Right lobe of liver (tissue), 4 donors: ENCODE results near the gene DRD1.

Source experiments
- POLR2A ChIP-seq: fragments of 450-650 bp; IDR thresholded peaks from one replicate; pipeline ENCODE4 v1.6.1; 2017; ENCODE audit warnings: antibody characterized with exemption, mild to moderate bottlenecking
- TF ChIP-seq, protein P1 (sequence below), 4 donors: fragments of 200-600 bp in 3 of 4; fragments of 450-650 bp in 1 of 4; IDR thresholded peaks; one replicate each; pipeline versions ENCODE4 v1.5.1 to v1.8.0; 2016 to 2022; ENCODE audit warnings: antibody characterized with exemption in 4 of 4, mild to moderate bottlenecking in 2 of 4
- donor health status: DM: no; HTN: no; CAD: no.
- donor health status: DM: no; HTN: no; CAD: no.
- donor health status: DM: no; HTN: yes; CAD: no.

- TF ChIP-seq, protein P1, sequence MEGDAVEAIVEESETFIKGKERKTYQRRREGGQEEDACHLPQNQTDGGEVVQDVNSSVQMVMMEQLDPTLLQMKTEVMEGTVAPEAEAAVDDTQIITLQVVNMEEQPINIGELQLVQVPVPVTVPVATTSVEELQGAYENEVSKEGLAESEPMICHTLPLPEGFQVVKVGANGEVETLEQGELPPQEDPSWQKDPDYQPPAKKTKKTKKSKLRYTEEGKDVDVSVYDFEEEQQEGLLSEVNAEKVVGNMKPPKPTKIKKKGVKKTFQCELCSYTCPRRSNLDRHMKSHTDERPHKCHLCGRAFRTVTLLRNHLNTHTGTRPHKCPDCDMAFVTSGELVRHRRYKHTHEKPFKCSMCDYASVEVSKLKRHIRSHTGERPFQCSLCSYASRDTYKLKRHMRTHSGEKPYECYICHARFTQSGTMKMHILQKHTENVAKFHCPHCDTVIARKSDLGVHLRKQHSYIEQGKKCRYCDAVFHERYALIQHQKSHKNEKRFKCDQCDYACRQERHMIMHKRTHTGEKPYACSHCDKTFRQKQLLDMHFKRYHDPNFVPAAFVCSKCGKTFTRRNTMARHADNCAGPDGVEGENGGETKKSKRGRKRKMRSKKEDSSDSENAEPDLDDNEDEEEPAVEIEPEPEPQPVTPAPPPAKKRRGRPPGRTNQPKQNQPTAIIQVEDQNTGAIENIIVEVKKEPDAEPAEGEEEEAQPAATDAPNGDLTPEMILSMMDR (IDR thresholded peaks at IDR 0.05) = no peak
- no peak for TF ChIP-seq POLR2A
These were observed 33.5 kb upstream of the DRD1 start for GRCh38 chr5:175477440-175477839.
